AG09309 (cell line): ENCODE data around the gene NINL.
"Not testable (repeated sequence)": the region's sequence is repeated elsewhere in the genome, so short reads cannot be mapped to it uniquely, and the experiment has no call there.

ENCODE experiments used
- DNase-seq: peaks from one replicate; pipeline ENCODE4 v3.0.0-alpha.2; 2010; ENCODE audit warnings: low read depth
- H3K4me3 ChIP-seq: 2 replicates; pipeline ENCODE4 v1.5.1; 2011; ENCODE audit warnings: mild to moderate bottlenecking, low read depth, low read length, moderate library complexity; ENCODE audit not compliant: control insufficient read depth
- CTCF ChIP-seq: IDR thresholded peaks from 2 replicates; pipeline ENCODE4 v1.5.1; 2011; ENCODE audit warnings: mild to moderate bottlenecking, low read depth, low read length, inconsistent platforms; ENCODE audit not compliant: insufficient read depth, control insufficient read depth; ENCODE audit errors: missing control alignments

Gene NINL

GRCh38 chr20:25507385-25508082 lies 77.8 kb downstream of the NINL start:
- no peak for TF ChIP-seq CTCF
- no peak for DNase-seq
- no peak overlapping the region for H3K4me3 ChIP-seq

DNA sequence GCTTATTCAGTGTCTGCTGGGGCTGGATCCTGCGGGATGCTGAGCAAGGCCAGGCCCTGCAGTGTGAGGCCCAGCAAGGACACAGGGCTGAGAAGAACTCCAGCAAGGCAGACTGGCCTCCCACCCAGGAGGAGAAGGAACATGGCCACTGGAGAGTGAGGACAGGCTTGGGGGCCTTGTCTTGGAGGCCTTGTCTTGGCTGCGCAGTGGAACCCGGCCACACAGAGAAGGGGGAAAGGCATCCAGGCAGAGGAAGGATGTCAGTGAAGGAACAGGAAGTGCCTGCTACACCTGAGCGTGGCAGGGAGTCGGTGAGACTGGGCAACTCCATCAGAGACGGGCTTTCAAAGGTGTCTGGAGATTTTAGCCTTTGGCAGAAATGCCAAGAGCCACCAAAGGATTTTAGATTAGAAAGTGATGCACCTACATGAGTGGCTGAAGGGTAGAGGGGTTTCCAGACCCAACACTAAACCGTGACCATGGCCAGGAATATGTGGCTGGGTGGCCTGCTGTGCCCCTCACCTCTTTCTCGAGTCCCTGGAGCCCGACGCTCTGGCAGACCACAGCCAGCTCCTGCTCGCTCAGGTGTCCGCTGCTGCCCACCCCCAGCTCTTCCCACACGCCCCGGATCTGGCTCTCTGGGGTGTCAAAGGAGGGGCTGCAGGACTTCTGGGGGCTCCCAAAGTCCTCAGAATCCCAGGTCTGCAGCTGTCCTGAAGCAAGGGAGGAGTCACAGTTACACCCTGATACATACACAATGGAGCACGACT lies 80.8 kb downstream of the NINL start:
- no peak overlapping the region for H3K4me3 ChIP-seq
- DNase-seq: no peak
- TF ChIP-seq CTCF: no peak

DNA sequence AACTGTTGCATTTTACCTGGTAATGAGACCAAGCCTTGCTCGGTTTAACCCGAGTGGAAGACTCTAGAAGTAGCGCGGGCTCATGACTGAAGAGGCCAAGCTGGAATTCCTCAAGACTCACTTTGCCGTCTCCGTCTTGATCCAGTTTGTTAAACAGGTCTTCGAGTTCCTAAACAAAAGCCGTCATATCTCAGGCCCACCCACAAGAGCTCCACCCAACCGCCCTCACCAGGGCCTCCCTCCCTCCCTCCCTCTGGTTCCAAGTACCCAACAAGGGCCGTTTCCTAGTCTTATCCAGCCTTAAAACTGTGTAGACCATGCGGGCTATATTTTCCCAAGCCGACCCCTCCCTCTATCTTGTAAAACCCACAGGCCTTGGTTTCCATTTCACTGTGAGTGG lies 81.4 kb downstream of the NINL start:
- no peak for DNase-seq
- no peak overlapping the region for H3K4me3 ChIP-seq
- no peak for TF ChIP-seq CTCF

GRCh38 chr20:25503051-25503639 lies 82.2 kb downstream of the NINL start:
- H3K4me3 ChIP-seq, DNase-seq: not testable (repeated sequence)

- DNase-seq: no peak
- H3K4me3 ChIP-seq: no peak overlapping the region
- TF ChIP-seq CTCF: no peak
Observed at GRCh38 chr20:25500880-25501351, 84.4 kb downstream of the NINL start.

- H3K4me3 ChIP-seq: no peak overlapping the region
- TF ChIP-seq CTCF: no peak
- DNase-seq: no peak
Observed at GRCh38 chr20:25499855-25500434, 85.4 kb downstream of the NINL start.
